Neural progenitor cell (in vitro differentiated cells): ENCODE measurements around the gene MEGF9. TPM values are rescaled to one million over a fixed set of nuclear protein-coding genes. Genes with fewer than 3 reads are reported as not detected.

Experiments
- DNase-seq: peaks from one replicate; pipeline ENCODE4 v3.0.0-alpha.2; 2016; ENCODE audit warnings: low spot score
- H2AFZ ChIP-seq: fragments of 200-600 bp; sonication (generic); replicated peaks from 2 replicates; pipeline ENCODE4 v1.6.1; 2016; ENCODE audit warnings: antibody characterized with exemption
- H3F3A ChIP-seq: fragments of 200-600 bp; sonication (generic); 2 replicates; pipeline ENCODE4 v1.6.1; 2016; ENCODE audit warnings: antibody characterized with exemption, low read depth
- H3K27ac ChIP-seq: fragments of 200-600 bp; sonication (generic); 2 replicates; pipeline ENCODE4 v1.5.1; 2016; ENCODE audit warnings: mild to moderate bottlenecking
- H3K27me3 ChIP-seq: fragments of 200-600 bp; sonication (generic); 2 replicates; pipeline ENCODE4 v1.6.1; 2016; ENCODE audit warnings: mild to moderate bottlenecking, moderate library complexity
- H3K36me3 ChIP-seq: fragments of 200-600 bp; sonication (generic); 2 replicates; pipeline ENCODE4 v1.5.1; 2016
- H3K4me1 ChIP-seq: fragments of 200-600 bp; sonication (generic); 2 replicates; pipeline ENCODE4 v1.6.1; 2016; ENCODE audit warnings: mixed run types
- H3K4me2 ChIP-seq: fragments of 200-600 bp; sonication (generic); 2 replicates; pipeline ENCODE4 v1.6.1; 2016
- H3K4me3 ChIP-seq: fragments of 200-600 bp; sonication (generic); 2 replicates; pipeline ENCODE4 v1.5.1; 2016
- H3K79me2 ChIP-seq: fragments of 200-600 bp; sonication (generic); 2 replicates; pipeline ENCODE4 v1.6.1; 2016; ENCODE audit warnings: low read depth
- H3K9ac ChIP-seq: fragments of 200-600 bp; sonication (generic); 2 replicates; pipeline ENCODE4 v1.6.1; 2016
- H3K9me3 ChIP-seq: fragments of 200-600 bp; sonication (generic); 2 replicates; pipeline ENCODE4 v1.5.1; 2016; ENCODE audit warnings: low read depth
- H4K20me1 ChIP-seq: fragments of 200-600 bp; sonication (generic); 2 replicates; pipeline ENCODE4 v1.6.1; 2016; ENCODE audit warnings: low read depth
- H3K27ac Mint-ChIP-seq: 3 replicates; pipeline ENCODE4 v1.8.0; 2021; ENCODE audit warnings: mixed read lengths
- H3K27me3 Mint-ChIP-seq: 2 replicates; pipeline ENCODE4 v1.8.0; 2022; ENCODE audit warnings: low read depth, mild to moderate bottlenecking, inconsistent platforms, moderate library complexity, mixed read lengths; ENCODE audit not compliant: insufficient read depth
- H3K36me3 Mint-ChIP-seq: 3 replicates; pipeline ENCODE4 v1.8.0; 2021; ENCODE audit warnings: mixed read lengths
- H3K4me1 Mint-ChIP-seq: 3 replicates; pipeline ENCODE4 v1.8.0; 2021; ENCODE audit warnings: mixed read lengths
- H3K4me3 Mint-ChIP-seq: 3 replicates; pipeline ENCODE4 v1.8.0; 2021; ENCODE audit warnings: mild to moderate bottlenecking, moderate library complexity, mixed read lengths
- H3K9me3 Mint-ChIP-seq: 3 replicates; pipeline ENCODE4 v1.8.0; 2020; ENCODE audit warnings: mixed read lengths
- EZH2 ChIP-seq: fragments of 200-600 bp; sonication (generic); IDR thresholded peaks from 2 replicates; pipeline ENCODE4 v1.6.1; 2017; ENCODE audit warnings: antibody characterized with exemption, mild to moderate bottlenecking, moderate library complexity
- EZH2phosphoT487 ChIP-seq: fragments of 200-600 bp; sonication (generic); IDR thresholded peaks from 2 replicates; pipeline ENCODE4 v1.6.1; 2017; ENCODE audit warnings: antibody characterized with exemption
- total RNA-seq: library from RNA; depleted of rRNA; stranded (reverse); fragments of >200 nt; gene quantifications from 2 replicates; pipeline ENCODE4 v1.2.3, GENCODE V29; 2015; ENCODE audit warnings: low replicate concordance
- TF ChIP-seq, protein P1 (sequence below): fragments of 200-600 bp; sonication (generic); IDR thresholded peaks from 2 replicates; pipeline ENCODE4 v1.5.1; 2017; ENCODE audit warnings: antibody characterized with exemption, mild to moderate bottlenecking

MEGF9 gene
- total RNA-seq, 1 donor from 2014 or later: 6.2 TPM

DNA sequence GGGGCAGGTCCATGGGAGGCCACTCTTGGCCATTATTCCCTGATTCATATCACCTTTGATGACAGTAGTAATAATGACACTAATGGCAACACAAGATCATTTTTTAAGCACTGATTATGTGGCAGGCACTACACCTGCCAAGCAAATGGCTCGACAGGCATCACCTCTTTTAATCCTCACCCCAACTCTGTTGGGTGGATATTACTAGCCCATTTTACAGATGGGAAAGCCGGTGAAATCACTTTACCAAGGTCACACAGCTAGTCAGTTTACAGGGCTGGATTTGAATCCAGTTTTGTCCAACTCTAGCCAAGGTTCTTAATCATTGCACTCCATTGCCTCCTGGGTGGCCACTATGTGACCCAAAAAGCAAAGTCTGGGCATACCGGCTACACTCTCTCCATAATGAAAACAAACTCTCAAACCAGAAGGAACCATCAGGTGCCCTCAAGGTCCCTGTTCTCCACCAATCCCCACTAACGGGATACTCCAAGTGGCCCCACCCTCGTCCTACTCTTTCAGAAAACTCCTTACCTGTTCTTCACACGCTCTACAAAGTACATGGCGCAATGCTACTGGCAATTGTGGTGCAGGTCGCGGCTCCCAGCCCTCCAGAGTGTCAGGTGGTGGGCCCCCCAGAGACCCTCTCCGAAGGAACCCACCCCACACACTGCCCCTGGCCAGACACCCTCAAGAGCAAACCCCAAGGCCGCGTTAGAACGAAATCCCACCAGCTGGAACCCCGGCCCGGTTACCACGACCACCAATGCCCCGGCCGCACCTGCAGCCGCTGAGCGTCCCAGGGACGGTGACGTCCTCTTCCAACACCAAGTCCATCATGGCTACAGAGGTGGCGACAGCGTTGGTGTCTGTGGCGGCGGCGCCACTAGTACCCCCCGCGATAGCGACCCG is 134.9 kb downstream of the MEGF9 start:
- peak overlapping the region; percentile 96 for H3K4me3 ChIP-seq

GRCh38 chr9:120574473-120574872 is 139.8 kb downstream of the MEGF9 start:
- no peaks in the 10 kb centered on the region for H3K9me3 Mint-ChIP-seq
- no peak overlapping the region for H3K4me3 Mint-ChIP-seq
- peaks cover 14% of the 10 kb centered on the region for H3K4me1 Mint-ChIP-seq
- Histone ChIP-seq H2AFZ (no peak overlapping the region), H3K4me1 (peaks cover 8% of the 10 kb centered on the region), H3K4me2 (no peak overlapping the region), H3K9me3 (no peaks in the 10 kb centered on the region), H3K27ac (no peak overlapping the region), H3K27me3 (no peaks in the 10 kb centered on the region), H3K36me3 (no peaks in the 10 kb centered on the region), H3K9ac (no peak overlapping the region), H3F3A (no peaks in the 10 kb centered on the region), H3K4me3 (no peak overlapping the region), H3K79me2 (peaks cover 84% of the 10 kb centered on the region), H4K20me1 (peaks cover 34% of the 10 kb centered on the region)
- peaks cover 23% of the 10 kb centered on the region for H3K36me3 Mint-ChIP-seq
- H3K27ac Mint-ChIP-seq: no peak overlapping the region
- no peaks in the 10 kb centered on the region for H3K27me3 Mint-ChIP-seq
- TF ChIP-seq, protein P1, sequence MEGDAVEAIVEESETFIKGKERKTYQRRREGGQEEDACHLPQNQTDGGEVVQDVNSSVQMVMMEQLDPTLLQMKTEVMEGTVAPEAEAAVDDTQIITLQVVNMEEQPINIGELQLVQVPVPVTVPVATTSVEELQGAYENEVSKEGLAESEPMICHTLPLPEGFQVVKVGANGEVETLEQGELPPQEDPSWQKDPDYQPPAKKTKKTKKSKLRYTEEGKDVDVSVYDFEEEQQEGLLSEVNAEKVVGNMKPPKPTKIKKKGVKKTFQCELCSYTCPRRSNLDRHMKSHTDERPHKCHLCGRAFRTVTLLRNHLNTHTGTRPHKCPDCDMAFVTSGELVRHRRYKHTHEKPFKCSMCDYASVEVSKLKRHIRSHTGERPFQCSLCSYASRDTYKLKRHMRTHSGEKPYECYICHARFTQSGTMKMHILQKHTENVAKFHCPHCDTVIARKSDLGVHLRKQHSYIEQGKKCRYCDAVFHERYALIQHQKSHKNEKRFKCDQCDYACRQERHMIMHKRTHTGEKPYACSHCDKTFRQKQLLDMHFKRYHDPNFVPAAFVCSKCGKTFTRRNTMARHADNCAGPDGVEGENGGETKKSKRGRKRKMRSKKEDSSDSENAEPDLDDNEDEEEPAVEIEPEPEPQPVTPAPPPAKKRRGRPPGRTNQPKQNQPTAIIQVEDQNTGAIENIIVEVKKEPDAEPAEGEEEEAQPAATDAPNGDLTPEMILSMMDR: no peak
- TF ChIP-seq EZH2phosphoT487 (no peak), EZH2 (no peak)
- no peak for DNase-seq

More for the DNA sequence above, 134.9 kb downstream of the MEGF9 start:
- H2AFZ ChIP-seq: peak overlapping the region; percentile 83
- Mint-ChIP-seq H3K4me3 (peak overlapping the region; percentile 98), H3K4me1 (peaks cover 29% of the 10 kb centered on the region), H3K9me3 (no peaks in the 10 kb centered on the region), H3K27me3 (no peaks in the 10 kb centered on the region), H3K36me3 (peaks cover 14% of the 10 kb centered on the region), H3K27ac (peak overlapping the region; percentile 85)
- H3K4me2 ChIP-seq: peak overlapping the region; percentile 95
- H3K9ac ChIP-seq: peak overlapping the region; percentile 77
- H3K79me2 ChIP-seq: peaks cover 55% of the 10 kb centered on the region
- H3K9me3 ChIP-seq: no peaks in the 10 kb centered on the region
- H3K27ac ChIP-seq: no peak overlapping the region
- peaks cover 8% of the 10 kb centered on the region for H3K4me1 ChIP-seq
- TF ChIP-seq EZH2: no peak
- TF ChIP-seq, protein P1: no peak
- no peak for TF ChIP-seq EZH2phosphoT487
- H3K36me3 ChIP-seq: no peaks in the 10 kb centered on the region
- H3F3A ChIP-seq: no peaks in the 10 kb centered on the region
- DNase-seq: peak; percentile 11
- H3K27me3 ChIP-seq: no peaks in the 10 kb centered on the region
- H4K20me1 ChIP-seq: peaks cover 6% of the 10 kb centered on the region

DNA sequence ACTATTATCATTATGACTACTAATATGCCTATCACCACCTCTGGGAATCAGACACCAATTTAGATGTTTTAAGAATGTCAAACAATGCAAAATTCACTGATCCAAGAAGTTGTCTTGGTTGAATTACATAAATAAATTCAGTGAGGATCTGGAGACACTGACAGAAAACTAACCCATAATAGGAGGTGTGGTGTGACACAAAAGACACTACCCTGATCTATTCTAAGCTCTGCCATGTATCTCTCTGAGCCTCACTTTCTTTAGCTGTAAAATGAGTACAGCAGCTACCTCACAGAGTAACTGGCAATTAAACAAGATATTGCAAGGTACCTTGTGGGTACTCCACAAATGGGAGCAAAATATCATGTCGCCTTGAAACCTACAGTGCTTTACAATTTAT is 141.8 kb downstream of the MEGF9 start:
- no peak overlapping the region for H3K4me3 ChIP-seq
- H3F3A ChIP-seq: no peaks in the 10 kb centered on the region
- H3K36me3 ChIP-seq: no peaks in the 10 kb centered on the region
- H3K27me3 ChIP-seq: no peaks in the 10 kb centered on the region
- Mint-ChIP-seq H3K4me1 (peaks cover 2% of the 10 kb centered on the region), H3K27me3 (no peaks in the 10 kb centered on the region), H3K9me3 (no peaks in the 10 kb centered on the region), H3K36me3 (peaks cover 33% of the 10 kb centered on the region), H3K4me3 (no peak overlapping the region), H3K27ac (no peak overlapping the region)
- no peaks in the 10 kb centered on the region for H3K9me3 ChIP-seq
- H3K4me2 ChIP-seq: no peak overlapping the region
- H3K4me1 ChIP-seq: peaks cover 2% of the 10 kb centered on the region
- no peak for TF ChIP-seq EZH2phosphoT487
- TF ChIP-seq, protein P1: no peak
- no peak for TF ChIP-seq EZH2
- H2AFZ ChIP-seq: no peak overlapping the region
- no peak overlapping the region for H3K27ac ChIP-seq
- peaks cover 30% of the 10 kb centered on the region for H4K20me1 ChIP-seq
- peaks cover 64% of the 10 kb centered on the region for H3K79me2 ChIP-seq
- H3K9ac ChIP-seq: no peak overlapping the region
- DNase-seq: no peak
